HepG2 (cell line): ENCODE measurements around the gene FAM3B. TPM values are rescaled to one million over a fixed set of nuclear protein-coding genes. Genes with fewer than 3 reads are reported as not detected.
A peak's percentile ranks its signal among the peaks of the same experiment; 100 is the strongest.

ENCODE experiments used
- ATAC-seq: fragments of 200-7000 bp; cut with Tn5 transposase; 3 replicates; pipeline ENCODE4 v1.9.1; 2020; ENCODE audit warnings: mild to moderate bottlenecking, moderate library complexity
- Bru-seq: library from RNA; stranded (reverse); fragments of 400-500 nt; gene quantifications from one replicate; lab custom pipeline; 2021; lab: Mats Ljungman, UMichigan
- BruChase-seq, 2 experiments: library from RNA; stranded (reverse); fragments of 400-500 nt; gene quantifications; one replicate each; lab custom pipeline; 2021; lab: Mats Ljungman, UMichigan
- BruUV-seq: library from RNA; stranded (reverse); fragments of 400-500 nt; replicated peaks from 2 replicates; lab custom pipeline; 2021; lab: Mats Ljungman, UMichigan
- CTCF ChIA-PET: fragments of 300-600 bp; formaldehyde crosslinking; extraction: SDS; loops from one replicate; lab custom pipeline; 2021; ENCODE audit warnings: low total read pairs, inconsistent platforms, low intra/inter-chr PET ratio; lab: Yijun Ruan, JAX
- POLR2A ChIA-PET: fragments of 350-600 bp; sonication (Branson Sonifier 250); formaldehyde crosslinking; loops from one replicate; lab custom pipeline; 2020; ENCODE audit warnings: antibody characterized with exemption, inconsistent platforms; lab: Yijun Ruan, JAX
- DNase-seq: peaks from one replicate; pipeline ENCODE4 v3.0.0-alpha.2; 2015; ENCODE audit warnings: low spot score
- FAIRE-seq: peaks from 3 replicates; lab custom pipeline; 2011; peaks lifted over from hg19 to GRCh38; lab: Jason Lieb, UNC
- H2AFZ ChIP-seq: one replicate; pipeline ENCODE4 v1.6.1; 2011; ENCODE audit warnings: low read length, inconsistent platforms
- H3K27ac ChIP-seq: fragments of 300-600 bp; 3 replicates; pipeline ENCODE4 v1.8.0; 2011; ENCODE audit warnings: mixed run types, mild to moderate bottlenecking, mixed read lengths, low read length, inconsistent platforms; ENCODE audit not compliant: insufficient read depth; ENCODE audit errors: extremely low read length
- H3K27me3 ChIP-seq, 2 experiments: fragments of 200-600 bp in 1 of 2; 2 replicates in 1 of 2; 3 replicates in 1 of 2; pipeline versions ENCODE4 v1.6.0 to v1.8.0; 2011; ENCODE audit warnings: low read length in 2 of 2, mild to moderate bottlenecking in 2 of 2, moderate library complexity in 2 of 2, inconsistent platforms in 1 of 2; ENCODE audit not compliant: insufficient read depth in 2 of 2, control insufficient read depth in 1 of 2
- H3K36me3 ChIP-seq, 2 experiments: fragments of 200-600 bp in 1 of 2; replicated peaks in 1 of 2; 2 replicates in 1 of 2; 3 replicates in 1 of 2; pipeline versions ENCODE4 v1.5.1 to v1.8.0; 2011; ENCODE audit warnings: low read length in 2 of 2, inconsistent platforms in 1 of 2; ENCODE audit not compliant: insufficient read depth in 2 of 2, control insufficient read depth in 1 of 2
- H3K4me1 ChIP-seq: 2 replicates; pipeline ENCODE4 v1.5.1; 2012; ENCODE audit warnings: low read length, inconsistent platforms; ENCODE audit not compliant: insufficient read depth
- H3K4me2 ChIP-seq: 2 replicates; pipeline ENCODE4 v1.6.0; 2011; ENCODE audit warnings: low read depth, low read length, inconsistent platforms
- H3K4me3 ChIP-seq, 3 experiments: fragments of 200-600 bp in 1 of 3; sonication (generic), shearing (Covaris generic) in 1 of 3; replicated peaks in 1 of 3; 2 replicates each; pipeline ENCODE4 v1.5.1; 2011 to 2016; ENCODE audit warnings: low read length in 3 of 3, inconsistent platforms in 2 of 3, low read depth in 2 of 3, mild to moderate bottlenecking in 2 of 3, control low read depth in 1 of 3, mixed read lengths in 1 of 3; ENCODE audit not compliant: insufficient read depth in 1 of 3
- H3K79me2 ChIP-seq: one replicate; pipeline ENCODE4 v1.6.1; 2011; ENCODE audit warnings: low read length, inconsistent platforms; ENCODE audit not compliant: insufficient read depth
- H3K9ac ChIP-seq: 2 replicates; pipeline ENCODE4 v1.6.0; 2011; ENCODE audit warnings: mild to moderate bottlenecking, low read depth, low read length, inconsistent platforms; ENCODE audit not compliant: insufficient read depth
- H3K9me3 ChIP-seq: 2 replicates; pipeline ENCODE4 v1.5.1; 2012; ENCODE audit warnings: mild to moderate bottlenecking, low read length
- H4K20me1 ChIP-seq: 2 replicates; pipeline ENCODE4 v1.6.0; 2011; ENCODE audit warnings: inconsistent platforms, mild to moderate bottlenecking, low read length, moderate library complexity; ENCODE audit not compliant: insufficient read depth
- ATAD3A ChIP-seq: sonication (generic); formaldehyde crosslinking; IDR thresholded peaks from 2 replicates; pipeline ENCODE4 v1.4.0; 2020; ENCODE audit warnings: missing genetic modification reagents
- GABPB1 ChIP-seq: IDR thresholded peaks from 2 replicates; pipeline ENCODE4 v1.6.1; 2016; ENCODE audit warnings: mild to moderate bottlenecking, missing genetic modification reagents, moderate library complexity, missing compliant biosample characterization
- HDAC1 ChIP-seq: sonication (generic); formaldehyde crosslinking; IDR thresholded peaks from 2 replicates; pipeline ENCODE4 v1.5.1; 2020; ENCODE audit warnings: mild to moderate bottlenecking, missing genetic modification reagents
- KDM6A ChIP-seq: IDR thresholded peaks from 2 replicates; pipeline ENCODE4 v1.6.1; 2016; ENCODE audit warnings: low read depth
- MTA1 ChIP-seq: sonication (generic); formaldehyde crosslinking; IDR thresholded peaks from 2 replicates; pipeline ENCODE4 v1.4.0; 2020; ENCODE audit warnings: missing genetic modification reagents, mild to moderate bottlenecking, borderline replicate concordance
- MTA3 ChIP-seq: sonication (generic); formaldehyde crosslinking; IDR thresholded peaks from 2 replicates; pipeline ENCODE4 v1.4.0; 2020; ENCODE audit warnings: missing genetic modification reagents
- RFXAP ChIP-seq: sonication (generic); formaldehyde crosslinking; IDR thresholded peaks from 2 replicates; pipeline ENCODE4 v1.4.0; 2020; ENCODE audit warnings: missing genetic modification reagents, borderline replicate concordance
- ZNF609 ChIP-seq: sonication (generic); formaldehyde crosslinking; IDR thresholded peaks from 2 replicates; pipeline ENCODE4 v1.4.0; 2020; ENCODE audit warnings: mild to moderate bottlenecking, missing genetic modification reagents, borderline replicate concordance
- ZNF674 ChIP-seq: sonication (generic); formaldehyde crosslinking; IDR thresholded peaks from 2 replicates; pipeline ENCODE4 v1.5.0; 2020; ENCODE audit warnings: low read depth, mild to moderate bottlenecking, missing genetic modification reagents
- WGBS: methylation state at CpG from one replicate; pipeline ENCODE4 v1.1.6; 2017; ENCODE audit warnings: low lambda C conversion rate; 5-methylcytosine and 5-hydroxymethylcytosine counted together
- in situ Hi-C: cut with HindIII; loops from 2 replicates; pipeline ENCODE4 v1.10.0; 2017; ENCODE audit warnings: low pct_unique_long_range_greater_than_20kb; ENCODE audit not compliant: extremely low pct_ligation_motif_present
- intact Hi-C: fragments of 100-400 bp; cut with micrococcal nuclease; formaldehyde crosslinking; loops from one replicate; pipeline ENCODE4 v1.10.0; 2022; ENCODE audit not compliant: unreplicated experiment
- long read RNA-seq, 2 experiments: library from RNA in 1 of 2; library from polyadenylated mRNA in 1 of 2; stranded (forward) in 1 of 2; unstranded in 1 of 2; transcript quantifications; one replicate each; pipeline ENCODE4 v2.0.0, GENCODE V29; 2019 to 2022
- polyA minus RNA-seq, 3 experiments: library from RNA; depleted of rRNA, polyadenylated mRNA; stranded (reverse); fragments of >200 nt; gene quantifications; 2 replicates each; pipeline ENCODE4 v1.2.3, GENCODE V29; 2011; ENCODE audit warnings: low replicate concordance in 1 of 3
- polyA plus RNA-seq, 8 experiments: library from polyadenylated mRNA; depleted of rRNA in 3 of 8; stranded (reverse) in 7 of 8; unstranded in 1 of 8; fragments of >200 nt; fragmentation: Illumina TruSeq in 4 of 8; extraction: Trizol in 4 of 8; gene quantifications; 2 replicates each; pipeline versions ENCODE4 v1.2.1 to v1.2.3, GENCODE V29; 2011 to 2016; ENCODE audit warnings: low read depth in 4 of 8, missing spikeins in 1 of 8, mixed read lengths in 1 of 8; ENCODE audit not compliant: insufficient read depth in 1 of 8
- total RNA-seq, 5 experiments: library from RNA; depleted of rRNA; stranded (reverse); fragments of >200 nt; fragmentation: Illumina TruSeq; extraction: Trizol; gene quantifications; 2 replicates each; pipeline ENCODE4 v1.2.3, GENCODE V29; 2016; ENCODE audit warnings: low read depth in 1 of 5
- TF ChIP-seq, protein P1 (sequence below), 2 experiments: fragments of 450-650 bp in 1 of 2; sonication (generic) in 1 of 2; formaldehyde crosslinking; IDR thresholded peaks; 2 replicates each; pipeline versions ENCODE4 v1.5.0 to v1.8.0; 2020 to 2022; ENCODE audit warnings: mild to moderate bottlenecking in 1 of 2, missing genetic modification reagents in 1 of 2

Gene FAM3B
- total RNA-seq (2016; rRNA removed; fragmentation: Illumina TruSeq; extraction: Trizol): 41.9 and 62.0 TPM in 2 replicates
- total RNA-seq (2016; cell fraction: cytosol; rRNA removed; fragmentation: Illumina TruSeq; extraction: Trizol; ENCODE audit: low read depth): 39.6 and 40.5 TPM in 2 replicates
- total RNA-seq (2016; cell fraction: insoluble cytoplasmic fraction; rRNA removed; fragmentation: Illumina TruSeq; extraction: Trizol): 44.1 and 62.5 TPM in 2 replicates
- total RNA-seq (2016; cell fraction: membrane; rRNA removed; fragmentation: Illumina TruSeq; extraction: Trizol): 34.8 and 38.7 TPM in 2 replicates
- total RNA-seq (2016; cell fraction: nucleus; rRNA removed; fragmentation: Illumina TruSeq; extraction: Trizol): 51.9 and 55.6 TPM in 2 replicates
- 43.6 and 46.5 TPM in 2 replicates for polyA plus RNA-seq (2011; rRNA removed)
- 35.5 and 35.6 TPM in 2 replicates for polyA plus RNA-seq (2011; cell fraction: cytosol; rRNA removed)
- 32.7 and 33.7 TPM in 2 replicates for polyA plus RNA-seq (2011; cell fraction: nucleus; rRNA removed)
- 27.9 and 41.5 TPM in 2 replicates for polyA plus RNA-seq (2012)
- 38.5 and 45.0 TPM in 2 replicates for polyA plus RNA-seq (2016; cell fraction: cytosol; fragmentation: Illumina TruSeq; extraction: Trizol; ENCODE audit: low read depth)
- polyA plus RNA-seq (2016; cell fraction: insoluble cytoplasmic fraction; fragmentation: Illumina TruSeq; extraction: Trizol; ENCODE audit: low read depth): 40.2 and 42.4 TPM in 2 replicates
- 30.8 and 35.2 TPM in 2 replicates for polyA plus RNA-seq (2016; cell fraction: membrane; fragmentation: Illumina TruSeq; extraction: Trizol; ENCODE audit: low read depth)
- polyA plus RNA-seq (2016; cell fraction: nucleus; fragmentation: Illumina TruSeq; extraction: Trizol; ENCODE audit: insufficient read depth, low read depth): 91.4 and 98.1 TPM in 2 replicates
- 36.1 TPM in 1 of 2 replicates, not detected in the other for polyA minus RNA-seq (2011; rRNA and poly(A)+ RNA removed; ENCODE audit: low replicate concordance)
- 9.9 and 12.2 TPM in 2 replicates for polyA minus RNA-seq (2011; cell fraction: cytosol; rRNA and poly(A)+ RNA removed)
- 15.6 and 18.9 TPM in 2 replicates for polyA minus RNA-seq (2011; cell fraction: nucleus; rRNA and poly(A)+ RNA removed)
- percentile 93 among the genes with signal in this experiment for Bru-seq, nascent RNA
- BruChase-seq, experiment 1, labeled RNA remaining after a 6-hour chase: percentile 80 among the genes with signal in this experiment
- percentile 87 among the genes with signal in this experiment for BruChase-seq, experiment 2, labeled RNA remaining after a 2-hour chase
- long read RNA-seq, experiment 1, transcript FAM3B-203 (7 exons, 864 nt): minor isoform, 6 of 53 reads
- long read RNA-seq, experiment 1, transcript FAM3B-202 (7 exons, 1,026 nt): major isoform, 22 of 53 reads
- long read RNA-seq, experiment 1, transcript FAM3B-201 (8 exons, 1,088 nt): minor isoform, 10 of 53 reads
- long read RNA-seq, experiment 1, partial matches to known transcripts: 7 of 53 reads
- long read RNA-seq, experiment 1, other reads (novel, unspliced or antisense): 8 of 53 reads
- long read RNA-seq, experiment 2, transcript FAM3B-201 (8 exons, 1,088 nt): minor isoform, 12 of 56 reads
- long read RNA-seq, experiment 2, transcript FAM3B-202 (7 exons, 1,026 nt): major isoform, 23 of 56 reads
- long read RNA-seq, experiment 2, partial matches to known transcripts: 12 of 56 reads
- long read RNA-seq, experiment 2, other reads (novel, unspliced or antisense): 5 of 56 reads

GRCh38 chr21:41316200-41317062 is at the start of gene FAM3B:
FAM3B (plus strand) TSS chr21:41316801; CDS start chr21:41316880, 79 bp downstream.
- intact Hi-C loops (no loop called here), in situ Hi-C loops (no loop called here)
- Histone ChIP-seq H3K4me3 (peak within 1 kb of the TSS; percentile 47 to 65 (median 57)), H3K9ac (peak within 1 kb of the TSS; percentile 38; the same call in 1 of the 2 replicates), H3K4me2 (peak within 1 kb of the TSS; percentile 76), H2AFZ (no peak within 1 kb of the TSS), H3K4me1 (peaks cover 55% of the 10 kb centered on the region), H3K27ac (no peak within 1 kb of the TSS), H3K9me3 (no peaks in the 10 kb centered on the region), H3K36me3 (no peaks in the 10 kb centered on the region), H3K27me3 (peaks cover 3 to 22% of the 10 kb centered on the region in 2 experiments; a peak in 2 of 5 replicates), H4K20me1 (no peaks in the 10 kb centered on the region), H3K79me2 (no peaks in the 10 kb centered on the region)
- ChIA-PET CTCF (no interaction called here), POLR2A (interaction anchor here (0.6 to 1.2 kb wide), 3 partner anchors 10 to 52 kb away, joined by 3 read pairs; no protein-coding TSS in a partner anchor)
- FAIRE-seq (no peak), DNase-seq (no peak), ATAC-seq (peak; percentile 72)
- BruUV-seq: no TSS peak
- 5% methylated on average over 7 of the region's 55 CpGs for WGBS
- TF ChIP-seq ZNF609 (CRISPR knock-in tag) (0 out of 2 replicates have a peak, but pooled peaks have one; percentile 16), RFXAP (CRISPR knock-in tag) (0 out of 2 replicates have a peak, but pooled peaks have one; percentile 51), HDAC1 (peak; percentile 49; the same call in 1 of the 2 replicates), GABPB1 (CRISPR knock-in tag) (peak; percentile 45; the same call in 1 of the 2 replicates), KDM6A (no peak), ZNF674 (CRISPR knock-in tag) (no peak), ATAD3A (no peak), MTA3 (CRISPR knock-in tag) (no peak), MTA1 (peak; percentile 72; the same call in 1 of the 2 replicates)
- TF ChIP-seq, protein P1, sequence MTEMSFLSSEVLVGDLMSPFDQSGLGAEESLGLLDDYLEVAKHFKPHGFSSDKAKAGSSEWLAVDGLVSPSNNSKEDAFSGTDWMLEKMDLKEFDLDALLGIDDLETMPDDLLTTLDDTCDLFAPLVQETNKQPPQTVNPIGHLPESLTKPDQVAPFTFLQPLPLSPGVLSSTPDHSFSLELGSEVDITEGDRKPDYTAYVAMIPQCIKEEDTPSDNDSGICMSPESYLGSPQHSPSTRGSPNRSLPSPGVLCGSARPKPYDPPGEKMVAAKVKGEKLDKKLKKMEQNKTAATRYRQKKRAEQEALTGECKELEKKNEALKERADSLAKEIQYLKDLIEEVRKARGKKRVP (CRISPR knock-in tag; IDR thresholded peaks at IDR 0.05): no peak
